Activated CD4-positive, alpha-beta memory T cell treated with anti-CD3 and anti-CD28 coated beads for 36 hours (primary cell): ENCODE measurements around the gene COG4. TPM values are rescaled to one million over a fixed set of nuclear protein-coding genes. Genes with fewer than 3 reads are reported as not detected.
A peak's percentile ranks its signal among the peaks of the same experiment; 100 is the strongest.

Experiments used
- CTCF ChIA-PET: fragments of 350-600 bp; sonication (Branson Sonifier 250); formaldehyde crosslinking; loops from one replicate; lab custom pipeline; 2021; ENCODE audit warnings: antibody characterized with exemption, inconsistent platforms; lab: Charles Lee
- POLR2A ChIA-PET: fragments of 350-600 bp; sonication (Branson Sonifier 250); formaldehyde crosslinking; loops from one replicate; lab custom pipeline; 2021; ENCODE audit warnings: antibody characterized with exemption; lab: Charles Lee
- DNase-seq: peaks from one replicate; pipeline ENCODE4 v3.0.0-alpha.2; 2020
- H3K27ac Mint-ChIP-seq: one replicate; pipeline ENCODE4 v1.8.0; 2021; ENCODE audit warnings: mixed read lengths
- H3K27me3 Mint-ChIP-seq: one replicate; pipeline ENCODE4 v1.8.0; 2021; ENCODE audit warnings: mixed read lengths
- H3K36me3 Mint-ChIP-seq: one replicate; pipeline ENCODE4 v1.8.0; 2021; ENCODE audit warnings: mixed read lengths
- H3K4me1 Mint-ChIP-seq: one replicate; pipeline ENCODE4 v1.8.0; 2021; ENCODE audit warnings: low read depth, mixed read lengths
- H3K4me3 Mint-ChIP-seq: one replicate; pipeline ENCODE4 v1.8.0; 2021; ENCODE audit warnings: mild to moderate bottlenecking, mixed read lengths
- H3K9me3 Mint-ChIP-seq: one replicate; pipeline ENCODE4 v1.8.0; 2021; ENCODE audit warnings: mixed read lengths
- intact Hi-C: fragments of 100-400 bp; cut with micrococcal nuclease; formaldehyde crosslinking; loops from one replicate; pipeline ENCODE4 v1.15.1; 2023
- total RNA-seq, 2 experiments: library from RNA; stranded (reverse); gene quantifications; one replicate each; pipeline ENCODE4 v1.2.3, GENCODE V29; 2021

Gene COG4
- total RNA-seq, 2 experiments from 2014 or later, result 35.9 to 40.2 TPM

- Mint-ChIP-seq H3K4me3 (no peak overlapping the region), H3K9me3 (no peaks in the 10 kb centered on the region), H3K36me3 (peaks cover 2% of the 10 kb centered on the region), H3K27me3 (no peaks in the 10 kb centered on the region), H3K4me1 (peaks cover 25% of the 10 kb centered on the region), H3K27ac (peak overlapping the region; percentile 28)
- ChIA-PET CTCF (no interaction called here), POLR2A (interaction anchor here (1.3 to 2.8 kb wide), 2 partner anchors 25 to 98 kb away, joined by 4 to 17 read pairs; partner anchors contain the start of gene FCSK)
- DNase-seq, result no peak
- intact Hi-C loops, result loop anchor here (1.0 kb wide), 1 partner anchor 13 kb away; no protein-coding TSS in a partner anchor
These were observed 44.4 kb downstream of the COG4 start for GRCh38 chr16:70478912-70479341.

- intact Hi-C loops, result no loop called here
- no peak for DNase-seq
These were observed 45.2 kb downstream of the COG4 start for GRCh38 chr16:70478169-70478568.

GRCh38 chr16:70476272-70477020 is 46.9 kb downstream of the COG4 start:
- ChIA-PET POLR2A (interaction anchor here (0.7 to 2.8 kb wide), 5 partner anchors 19 to 130 kb away, joined by 3 to 17 read pairs (median 4); partner anchors contain the start of genes DDX19A and ST3GAL2), CTCF (interaction anchor here (0.9 to 1.4 kb wide), 5 partner anchors 20 to 96 kb away, joined by 3 to 4 read pairs (median 3); no protein-coding TSS in a partner anchor)
- H3K9me3 Mint-ChIP-seq, result no peaks in the 10 kb centered on the region
- intact Hi-C loops, result loop anchor here (1.0 to 2.0 kb wide), 6 partner anchors 20 to 95 kb away; partner anchors contain the start of genes FCSK and ST3GAL2
- peaks cover 2% of the 10 kb centered on the region for H3K36me3 Mint-ChIP-seq
- no peak overlapping the region for H3K4me3 Mint-ChIP-seq
- peak; percentile 78 for DNase-seq
- peak overlapping the region; percentile 85 for H3K27ac Mint-ChIP-seq
- H3K4me1 Mint-ChIP-seq, result peaks cover 25% of the 10 kb centered on the region
- no peaks in the 10 kb centered on the region for H3K27me3 Mint-ChIP-seq

More at GRCh38 chr16:70478169-70478568, 45.2 kb downstream of the COG4 start:
- no peak overlapping the region for H3K27ac Mint-ChIP-seq
- H3K4me1 Mint-ChIP-seq, result peaks cover 25% of the 10 kb centered on the region
- no peaks in the 10 kb centered on the region for H3K27me3 Mint-ChIP-seq
- CTCF ChIA-PET, result no interaction called here
- no peak overlapping the region for H3K4me3 Mint-ChIP-seq
- H3K9me3 Mint-ChIP-seq, result no peaks in the 10 kb centered on the region
- POLR2A ChIA-PET, result interaction anchor here (1.3 to 2.8 kb wide), 2 partner anchors 24 to 97 kb away, joined by 4 to 17 read pairs; partner anchors contain the start of gene FCSK
- H3K36me3 Mint-ChIP-seq, result peaks cover 3% of the 10 kb centered on the region

GRCh38 chr16:70475054-70475871 is 48.1 kb downstream of the COG4 start:
- Mint-ChIP-seq H3K4me3 (no peak overlapping the region), H3K4me1 (peaks cover 25% of the 10 kb centered on the region), H3K9me3 (no peaks in the 10 kb centered on the region), H3K27me3 (no peaks in the 10 kb centered on the region), H3K36me3 (peaks cover 2% of the 10 kb centered on the region), H3K27ac (no peak overlapping the region)
- intact Hi-C loops, result no loop called here
- DNase-seq, result no peak
- CTCF ChIA-PET, result interaction anchor here (1.0 kb wide), 1 partner anchor 36 kb away, joined by 3 read pairs; the partner anchor contains the start of gene ST3GAL2
- POLR2A ChIA-PET, result no interaction called here

GRCh38 chr16:70474320-70475053 is 48.9 kb downstream of the COG4 start:
- H3K4me1 Mint-ChIP-seq, result peaks cover 25% of the 10 kb centered on the region
- POLR2A ChIA-PET, result no interaction called here
- CTCF ChIA-PET, result interaction anchor here (1.0 kb wide), 1 partner anchor 35 kb away, joined by 3 read pairs; the partner anchor contains the start of gene ST3GAL2
- no peak for DNase-seq
- H3K9me3 Mint-ChIP-seq, result no peaks in the 10 kb centered on the region
- no peak overlapping the region for H3K27ac Mint-ChIP-seq
- intact Hi-C loops, result no loop called here
- no peak overlapping the region for H3K4me3 Mint-ChIP-seq
- H3K27me3 Mint-ChIP-seq, result no peaks in the 10 kb centered on the region
- peaks cover 2% of the 10 kb centered on the region for H3K36me3 Mint-ChIP-seq

- ChIA-PET POLR2A (no interaction called here), CTCF (no interaction called here)
- H3K36me3 Mint-ChIP-seq, result peaks cover 2% of the 10 kb centered on the region
- no peak overlapping the region for H3K27ac Mint-ChIP-seq
- H3K27me3 Mint-ChIP-seq, result no peaks in the 10 kb centered on the region
- H3K4me3 Mint-ChIP-seq, result no peak overlapping the region
- intact Hi-C loops, result no loop called here
- H3K9me3 Mint-ChIP-seq, result no peaks in the 10 kb centered on the region
- no peak for DNase-seq
- H3K4me1 Mint-ChIP-seq, result peaks cover 23% of the 10 kb centered on the region
These were observed 49.7 kb downstream of the COG4 start for GRCh38 chr16:70473446-70474319.

GRCh38 chr16:70472786-70473433 is 50.4 kb downstream of the COG4 start:
- DNase-seq, result no peak
- H3K4me3 Mint-ChIP-seq, result no peak overlapping the region
- peaks cover 2% of the 10 kb centered on the region for H3K36me3 Mint-ChIP-seq
- no peaks in the 10 kb centered on the region for H3K9me3 Mint-ChIP-seq
- intact Hi-C loops, result no loop called here
- H3K27me3 Mint-ChIP-seq, result no peaks in the 10 kb centered on the region
- H3K27ac Mint-ChIP-seq, result no peak overlapping the region
- CTCF ChIA-PET, result no interaction called here
- POLR2A ChIA-PET, result no interaction called here
- H3K4me1 Mint-ChIP-seq, result peaks cover 20% of the 10 kb centered on the region

- intact Hi-C loops, result no loop called here
- DNase-seq, result no peak
- Mint-ChIP-seq H3K27me3 (no peaks in the 10 kb centered on the region), H3K36me3 (peaks cover 2% of the 10 kb centered on the region), H3K4me3 (no peak overlapping the region), H3K4me1 (peaks cover 4% of the 10 kb centered on the region), H3K9me3 (no peaks in the 10 kb centered on the region), H3K27ac (no peak overlapping the region)
- POLR2A ChIA-PET, result interaction anchor here (0.6 kb wide), 1 partner anchor 16 kb away, joined by 4 read pairs; no protein-coding TSS in a partner anchor
- CTCF ChIA-PET, result no interaction called here
These were observed 52.4 kb downstream of the COG4 start for GRCh38 chr16:70470927-70471341.

GRCh38 chr16:70470141-70470926 is 53.0 kb downstream of the COG4 start:
- no peak for DNase-seq
- Mint-ChIP-seq H3K36me3 (peaks cover 2% of the 10 kb centered on the region), H3K4me3 (no peak overlapping the region), H3K9me3 (no peaks in the 10 kb centered on the region), H3K27me3 (no peaks in the 10 kb centered on the region), H3K27ac (no peak overlapping the region), H3K4me1 (no peaks in the 10 kb centered on the region)
- ChIA-PET CTCF (interaction anchor here (0.6 to 1.2 kb wide), 2 partner anchors 59 to 76 kb away, joined by 3 to 5 read pairs; no protein-coding TSS in a partner anchor), POLR2A (interaction anchor here (0.6 kb wide), 1 partner anchor 15 kb away, joined by 4 read pairs; no protein-coding TSS in a partner anchor)
- intact Hi-C loops, result no loop called here
